Endothelial cell of umbilical vein (primary cell): ENCODE data around the gene FANCE. TPM values are rescaled to one million over a fixed set of nuclear protein-coding genes. Genes with fewer than 3 reads are reported as not detected.

Experiments
- BruUV-seq: library from RNA; stranded (reverse); fragments of 400-500 nt; replicated peaks from 2 replicates; lab custom pipeline; 2021; lab: Mats Ljungman, UMichigan
- CTCF ChIA-PET: fragments of 300-600, 350-600 bp; sonication (Branson Sonifier 250); formaldehyde crosslinking; loops from one replicate; lab custom pipeline; 2021; ENCODE audit warnings: antibody characterized with exemption, inconsistent platforms; lab: Charles Lee
- POLR2A ChIA-PET: fragments of 300-600, 350-600 bp; sonication (Branson Sonifier 250); formaldehyde crosslinking; loops from one replicate; lab custom pipeline; 2021; ENCODE audit warnings: antibody characterized with exemption, inconsistent platforms; lab: Charles Lee
- DNase-seq: peaks from one replicate; pipeline ENCODE4 v3.0.0-alpha.2; 2011; ENCODE audit warnings: low read depth, low spot score
- FAIRE-seq: peaks from 2 replicates; lab custom pipeline; 2011; peaks lifted over from hg19 to GRCh38; lab: Jason Lieb, UNC
- H2AFZ ChIP-seq: 2 replicates; pipeline ENCODE4 v1.6.0; 2012; ENCODE audit warnings: low read depth, low read length, control low read depth, inconsistent platforms
- H3K27ac ChIP-seq: 2 replicates; pipeline ENCODE4 v1.5.1; 2011; ENCODE audit warnings: low read depth, mild to moderate bottlenecking, control low read depth, low read length, moderate library complexity; ENCODE audit not compliant: insufficient read depth
- H3K27me3 ChIP-seq, 2 experiments: 2 replicates each; pipeline versions ENCODE4 v1.6.0 to v1.6.1; 2011; ENCODE audit warnings: low read length in 2 of 2, mixed read lengths in 1 of 2; ENCODE audit not compliant: control insufficient read depth in 2 of 2, insufficient read depth in 2 of 2
- H3K36me3 ChIP-seq, 2 experiments: 2 replicates in 1 of 2; 3 replicates in 1 of 2; pipeline ENCODE4 v1.5.1; 2011; ENCODE audit warnings: low read length in 2 of 2, mild to moderate bottlenecking in 1 of 2, moderate library complexity in 1 of 2; ENCODE audit not compliant: control insufficient read depth in 2 of 2, insufficient read depth in 2 of 2; ENCODE audit errors: extremely low read depth in 1 of 2
- H3K4me1 ChIP-seq: 3 replicates; pipeline ENCODE4 v1.5.1; 2011; ENCODE audit warnings: mild to moderate bottlenecking, low read length; ENCODE audit not compliant: control insufficient read depth, insufficient read depth; ENCODE audit errors: extremely low read depth
- H3K4me2 ChIP-seq: 2 replicates; pipeline ENCODE4 v1.6.1; 2011; ENCODE audit warnings: low read length, control low read depth, mixed read lengths; ENCODE audit not compliant: insufficient read depth
- H3K4me3 ChIP-seq, 3 experiments: fragments of 200-600 bp in 1 of 3; sonication (generic), shearing (Covaris generic) in 1 of 3; replicated peaks in 1 of 3; 2 replicates each; pipeline ENCODE4 v1.5.1; 2011 to 2016; ENCODE audit warnings: control low read depth in 3 of 3, low read length in 3 of 3, mild to moderate bottlenecking in 2 of 3, inconsistent platforms in 1 of 3, low read depth in 1 of 3, moderate library complexity in 1 of 3; ENCODE audit not compliant: insufficient read depth in 1 of 3
- H3K79me2 ChIP-seq: 2 replicates; pipeline ENCODE4 v1.6.0; 2012; ENCODE audit warnings: low read length, inconsistent platforms; ENCODE audit not compliant: control insufficient read depth, insufficient read depth
- H3K9ac ChIP-seq: replicated peaks from 2 replicates; pipeline ENCODE3; 2011; ENCODE audit warnings: low read length, control low read depth; ENCODE audit not compliant: insufficient read depth; ENCODE audit errors: extremely low read depth
- H3K9me1 ChIP-seq: replicated peaks from 3 replicates; pipeline ENCODE4 v1.6.0; 2011; ENCODE audit warnings: mild to moderate bottlenecking, low read length; ENCODE audit not compliant: control insufficient read depth, insufficient read depth; ENCODE audit errors: extremely low read depth
- H3K9me3 ChIP-seq: replicated peaks from 2 replicates; pipeline ENCODE4 v1.5.1; 2012; ENCODE audit warnings: low read length, inconsistent platforms; ENCODE audit not compliant: control insufficient read depth, insufficient read depth
- H4K20me1 ChIP-seq: replicated peaks from 2 replicates; pipeline ENCODE3; 2011; ENCODE audit warnings: mild to moderate bottlenecking, low read length; ENCODE audit not compliant: control insufficient read depth, insufficient read depth; ENCODE audit errors: extremely low read depth
- CTCF ChIP-seq, 2 donors: IDR thresholded peaks; 1 replicate in 1 of 2; 2 replicates in 1 of 2; pipeline ENCODE4 v1.5.1; 2011; ENCODE audit warnings: low read length in 2 of 2, mild to moderate bottlenecking in 2 of 2, moderate library complexity in 2 of 2, control low read depth in 1 of 2, inconsistent platforms in 1 of 2, low read depth in 1 of 2; ENCODE audit not compliant: insufficient read depth in 1 of 2; ENCODE audit errors: extremely low read depth in 1 of 2
- EZH2 ChIP-seq: IDR thresholded peaks from 2 replicates; pipeline ENCODE4 v1.6.1; 2012; ENCODE audit warnings: borderline replicate concordance, low read depth, mild to moderate bottlenecking, moderate library complexity, low read length, inconsistent platforms; ENCODE audit not compliant: severe bottlenecking
- FOS ChIP-seq: IDR thresholded peaks from 2 replicates; pipeline ENCODE4 v1.6.1; 2011; ENCODE audit warnings: mild to moderate bottlenecking, low read length, moderate library complexity, borderline replicate concordance; ENCODE audit not compliant: insufficient read depth
- GATA2 ChIP-seq: IDR thresholded peaks from 2 replicates; pipeline ENCODE4 v1.7.0; 2011; ENCODE audit warnings: low read depth, mild to moderate bottlenecking, moderate library complexity, mixed read lengths, low read length; ENCODE audit not compliant: insufficient read length, insufficient read depth
- JUN ChIP-seq: IDR thresholded peaks from 2 replicates; pipeline ENCODE4 v1.6.1; 2011; ENCODE audit warnings: borderline replicate concordance, low read depth; ENCODE audit not compliant: insufficient read length, insufficient read depth
- MAX ChIP-seq: IDR thresholded peaks from 2 replicates; pipeline ENCODE4 v1.6.1; 2011; ENCODE audit not compliant: insufficient read depth, insufficient read length
- MYC ChIP-seq: IDR thresholded peaks from one replicate; pipeline ENCODE4 v1.6.1; 2011; ENCODE audit warnings: mild to moderate bottlenecking, low read depth, low read length
- POLR2A ChIP-seq: IDR thresholded peaks from 2 replicates; pipeline ENCODE4 v1.6.1; 2012; ENCODE audit warnings: low read depth, mild to moderate bottlenecking, control low read depth, low read length
- POLR2AphosphoS5 ChIP-seq: IDR thresholded peaks from 2 replicates; pipeline ENCODE4 v1.6.1; 2012; ENCODE audit warnings: low read depth, mild to moderate bottlenecking, control low read depth, low read length, moderate library complexity; ENCODE audit not compliant: insufficient read depth
- dilution Hi-C: fragments of 300-500 bp; cut with MboI; formaldehyde crosslinking; loops from one replicate; pipeline ENCODE4 v1.15.0; 2019; ENCODE audit warnings: low sequenced_read_pairs; ENCODE audit not compliant: extremely low pct_ligation_motif_present
- intact Hi-C: fragments of 100-400 bp; cut with micrococcal nuclease; formaldehyde crosslinking; loops from one replicate; pipeline ENCODE4 v1.10.0; 2022
- polyA plus RNA-seq, 4 experiments: library from polyadenylated mRNA; depleted of rRNA in 3 of 4; stranded (reverse) in 3 of 4; unstranded in 1 of 4; fragments of >200 nt; gene quantifications; 2 replicates each; pipeline versions ENCODE4 v1.2.1 to v1.2.3, GENCODE V29; 2011 to 2012; ENCODE audit warnings: missing spikeins in 1 of 4
- total RNA-seq: library from RNA; stranded (reverse); gene quantifications from 2 replicates; pipeline ENCODE4 v1.2.3, GENCODE V29; 2021

Gene FANCE
- total and polyA plus RNA-seq, 2 donors (not counting 3 experiments of a cell fraction or from before 2014, with no cell fraction given), result 9.1 to 12.7 TPM

DNA sequence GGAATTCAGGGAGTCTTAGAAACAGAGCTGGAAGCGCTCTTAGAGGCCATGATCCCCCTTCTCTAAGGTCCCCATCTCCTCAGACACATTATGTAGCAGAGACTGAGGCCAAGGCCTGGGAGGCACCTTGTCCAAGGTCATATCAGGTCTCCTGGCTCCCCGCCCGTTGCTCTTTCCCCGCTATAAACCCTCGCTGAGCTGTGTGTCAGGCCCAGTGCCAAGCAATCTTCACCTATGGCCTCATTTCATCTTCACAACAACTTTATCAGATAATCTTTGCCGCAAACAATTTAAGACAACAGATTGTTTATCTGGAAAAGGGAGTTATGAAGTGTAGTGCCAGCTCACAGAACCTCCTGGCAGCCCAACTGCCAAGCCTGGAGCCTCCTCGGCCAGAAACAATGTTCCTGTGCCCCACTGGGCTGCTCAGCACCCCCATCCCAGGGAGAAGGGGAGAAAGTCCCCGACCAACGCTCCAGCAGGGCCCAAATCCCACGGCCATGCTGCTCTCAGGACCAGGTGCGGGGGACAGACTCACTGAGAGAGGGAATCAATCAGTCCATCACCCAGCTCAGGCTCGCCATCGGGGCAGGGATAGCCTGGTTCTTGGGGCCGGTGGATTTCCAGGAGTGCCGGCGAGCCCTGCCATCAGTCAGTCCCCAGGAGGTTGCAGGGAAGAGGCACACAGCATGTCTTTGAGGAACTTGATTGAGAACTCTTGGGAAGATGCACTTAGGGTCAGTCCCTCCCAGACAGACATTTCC lies 16.9 kb upstream of the FANCE start:
- intact Hi-C loops, result no loop called here
- no peaks in the 10 kb centered on the region for H3K36me3 ChIP-seq
- H2AFZ ChIP-seq, result no peak overlapping the region
- H3K4me2 ChIP-seq, result no peak overlapping the region
- POLR2A ChIA-PET, result no interaction called here
- no TSS peak for BruUV-seq
- no peak overlapping the region for H3K27ac ChIP-seq
- no peak overlapping the region for H3K9ac ChIP-seq
- dilution Hi-C loops, result no loop called here
- DNase-seq, result no peak
- no peaks in the 10 kb centered on the region for H3K27me3 ChIP-seq
- TF ChIP-seq MYC, result no peak
- no peak for TF ChIP-seq MAX
- TF ChIP-seq CTCF (IDR thresholded peaks at IDR 0.05; ENCODE audit: extremely low read depth in 1 of 2, insufficient read depth in 1 of 2, low read depth in 1 of 2, low read length in 2 of 2), result no peak
- TF ChIP-seq POLR2A, result no peak
- no peak for TF ChIP-seq POLR2AphosphoS5
- no peak for TF ChIP-seq EZH2
- TF ChIP-seq GATA2, result no peak
- TF ChIP-seq JUN, result no peak
- no peak for TF ChIP-seq FOS
- CTCF ChIA-PET, result interaction anchor here (2.2 to 5.8 kb wide), 3 partner anchors 14 to 20 kb away, joined by 4 to 29 read pairs (median 10); no protein-coding TSS in a partner anchor
- no peaks in the 10 kb centered on the region for H4K20me1 ChIP-seq
- H3K4me3 ChIP-seq, result no peak overlapping the region
- H3K79me2 ChIP-seq, result no peaks in the 10 kb centered on the region
- H3K4me1 ChIP-seq, result no peaks in the 10 kb centered on the region
- H3K9me3 ChIP-seq, result peaks cover under 1% of the 10 kb centered on the region
- H3K9me1 ChIP-seq, result no peaks in the 10 kb centered on the region
- no peak for FAIRE-seq
